HepG2 (cell line): ENCODE results near the gene COL25A1. TPM values are rescaled to one million over a fixed set of nuclear protein-coding genes. Genes with fewer than 3 reads are reported as not detected.

Experiments used
- ATAC-seq: fragments of 200-7000 bp; cut with Tn5 transposase; 3 replicates; pipeline ENCODE4 v1.9.1; 2020; ENCODE audit warnings: mild to moderate bottlenecking, moderate library complexity
- BruUV-seq: library from RNA; stranded (reverse); fragments of 400-500 nt; replicated peaks from 2 replicates; lab custom pipeline; 2021; lab: Mats Ljungman, UMichigan
- CTCF ChIA-PET: fragments of 300-600 bp; formaldehyde crosslinking; extraction: SDS; loops from one replicate; lab custom pipeline; 2021; ENCODE audit warnings: low total read pairs, inconsistent platforms, low intra/inter-chr PET ratio; lab: Yijun Ruan, JAX
- POLR2A ChIA-PET: fragments of 350-600 bp; sonication (Branson Sonifier 250); formaldehyde crosslinking; loops from one replicate; lab custom pipeline; 2020; ENCODE audit warnings: antibody characterized with exemption, inconsistent platforms; lab: Yijun Ruan, JAX
- DNase-seq: peaks from one replicate; pipeline ENCODE4 v3.0.0-alpha.2; 2015; ENCODE audit warnings: low spot score
- FAIRE-seq: peaks from 3 replicates; lab custom pipeline; 2011; peaks lifted over from hg19 to GRCh38; lab: Jason Lieb, UNC
- H2AFZ ChIP-seq: one replicate; pipeline ENCODE4 v1.6.1; 2011; ENCODE audit warnings: low read length, inconsistent platforms
- H3K27ac ChIP-seq: fragments of 300-600 bp; 3 replicates; pipeline ENCODE4 v1.8.0; 2011; ENCODE audit warnings: mixed run types, mild to moderate bottlenecking, mixed read lengths, low read length, inconsistent platforms; ENCODE audit not compliant: insufficient read depth; ENCODE audit errors: extremely low read length
- H3K27me3 ChIP-seq, 2 experiments: fragments of 200-600 bp in 1 of 2; 2 replicates in 1 of 2; 3 replicates in 1 of 2; pipeline versions ENCODE4 v1.6.0 to v1.8.0; 2011; ENCODE audit warnings: low read length in 2 of 2, mild to moderate bottlenecking in 2 of 2, moderate library complexity in 2 of 2, inconsistent platforms in 1 of 2; ENCODE audit not compliant: insufficient read depth in 2 of 2, control insufficient read depth in 1 of 2
- H3K36me3 ChIP-seq, 2 experiments: fragments of 200-600 bp in 1 of 2; replicated peaks in 1 of 2; 2 replicates in 1 of 2; 3 replicates in 1 of 2; pipeline versions ENCODE4 v1.5.1 to v1.8.0; 2011; ENCODE audit warnings: low read length in 2 of 2, inconsistent platforms in 1 of 2; ENCODE audit not compliant: insufficient read depth in 2 of 2, control insufficient read depth in 1 of 2
- H3K4me1 ChIP-seq: 2 replicates; pipeline ENCODE4 v1.5.1; 2012; ENCODE audit warnings: low read length, inconsistent platforms; ENCODE audit not compliant: insufficient read depth
- H3K4me2 ChIP-seq: 2 replicates; pipeline ENCODE4 v1.6.0; 2011; ENCODE audit warnings: low read depth, low read length, inconsistent platforms
- H3K4me3 ChIP-seq, 3 experiments: fragments of 200-600 bp in 1 of 3; sonication (generic), shearing (Covaris generic) in 1 of 3; replicated peaks in 1 of 3; 2 replicates each; pipeline ENCODE4 v1.5.1; 2011 to 2016; ENCODE audit warnings: low read length in 3 of 3, inconsistent platforms in 2 of 3, low read depth in 2 of 3, mild to moderate bottlenecking in 2 of 3, control low read depth in 1 of 3, mixed read lengths in 1 of 3; ENCODE audit not compliant: insufficient read depth in 1 of 3
- H3K79me2 ChIP-seq: one replicate; pipeline ENCODE4 v1.6.1; 2011; ENCODE audit warnings: low read length, inconsistent platforms; ENCODE audit not compliant: insufficient read depth
- H3K9ac ChIP-seq: 2 replicates; pipeline ENCODE4 v1.6.0; 2011; ENCODE audit warnings: mild to moderate bottlenecking, low read depth, low read length, inconsistent platforms; ENCODE audit not compliant: insufficient read depth
- H3K9me3 ChIP-seq: 2 replicates; pipeline ENCODE4 v1.5.1; 2012; ENCODE audit warnings: mild to moderate bottlenecking, low read length
- H4K20me1 ChIP-seq: 2 replicates; pipeline ENCODE4 v1.6.0; 2011; ENCODE audit warnings: inconsistent platforms, mild to moderate bottlenecking, low read length, moderate library complexity; ENCODE audit not compliant: insufficient read depth
- ATRX ChIP-seq: sonication (generic); formaldehyde crosslinking; IDR thresholded peaks from 2 replicates; pipeline ENCODE4 v1.4.0; 2020; ENCODE audit warnings: missing genetic modification reagents, borderline replicate concordance
- CENPX ChIP-seq: sonication (generic); formaldehyde crosslinking; IDR thresholded peaks from 2 replicates; pipeline ENCODE4 v1.9.0; 2021; ENCODE audit warnings: mild to moderate bottlenecking, missing genetic modification reagents, moderate library complexity
- CREM ChIP-seq, 2 experiments: sonication (generic) in 1 of 2; formaldehyde crosslinking in 1 of 2; IDR thresholded peaks; 2 replicates each; pipeline versions ENCODE4 v1.4.0 to v1.6.1; 2016 to 2020; ENCODE audit warnings: antibody characterized with exemption in 1 of 2, mild to moderate bottlenecking in 1 of 2, missing genetic modification reagents in 1 of 2
- FOXO4 ChIP-seq: sonication (generic); formaldehyde crosslinking; conservative IDR thresholded peaks from 2 replicates; pipeline ENCODE4 v1.8.1; 2023; ENCODE audit warnings: missing genetic modification reagents
- FOXP1 ChIP-seq, 2 experiments: fragments of 450-650 bp in 1 of 2; IDR thresholded peaks; 2 replicates each; pipeline ENCODE4 v1.6.1; 2017 to 2018; ENCODE audit warnings: antibody characterized with exemption in 1 of 2
- GABPA ChIP-seq, 2 experiments: IDR thresholded peaks; 2 replicates each; pipeline ENCODE4 v1.6.1; 2011 to 2016; ENCODE audit warnings: low read depth in 2 of 2, low read length in 1 of 2, missing biosample characterization in 1 of 2, missing genetic modification characterization in 1 of 2
- GZF1 ChIP-seq: sonication (generic); formaldehyde crosslinking; IDR thresholded peaks from 2 replicates; pipeline ENCODE4 v1.5.1; 2020; ENCODE audit warnings: mild to moderate bottlenecking, missing genetic modification reagents
- MTA3 ChIP-seq: sonication (generic); formaldehyde crosslinking; IDR thresholded peaks from 2 replicates; pipeline ENCODE4 v1.4.0; 2020; ENCODE audit warnings: missing genetic modification reagents
- MXD4 ChIP-seq: IDR thresholded peaks from 2 replicates; pipeline ENCODE4 v1.6.1; 2016; ENCODE audit warnings: mild to moderate bottlenecking, missing biosample characterization, missing genetic modification reagents
- NPAS2 ChIP-seq: sonication (generic); formaldehyde crosslinking; IDR thresholded peaks from 2 replicates; pipeline ENCODE4 v1.8.0; 2022; ENCODE audit warnings: mild to moderate bottlenecking, missing genetic modification reagents, borderline replicate concordance
- PHF5A ChIP-seq: IDR thresholded peaks from one replicate; pipeline ENCODE4 v1.6.1; 2018; ENCODE audit warnings: low read depth, missing genetic modification reagents; ENCODE audit not compliant: unreplicated experiment
- PHF8 ChIP-seq: sonication (generic); formaldehyde crosslinking; IDR thresholded peaks from 2 replicates; pipeline ENCODE4 v1.5.0; 2020; ENCODE audit warnings: missing genetic modification reagents
- PRMT3 ChIP-seq: sonication (generic); formaldehyde crosslinking; IDR thresholded peaks from 2 replicates; pipeline ENCODE4 v1.8.1; 2022; ENCODE audit warnings: low read depth, mild to moderate bottlenecking, moderate library complexity, missing genetic modification reagents, borderline replicate concordance
- REXO4 ChIP-seq: sonication (generic); formaldehyde crosslinking; IDR thresholded peaks from 2 replicates; pipeline ENCODE4 v1.8.0; 2022; ENCODE audit warnings: missing genetic modification reagents, mild to moderate bottlenecking, borderline replicate concordance
- RXRB ChIP-seq: IDR thresholded peaks from 2 replicates; pipeline ENCODE4 v1.6.1; 2016; ENCODE audit warnings: borderline replicate concordance, missing genetic modification reagents, missing compliant biosample characterization
- THYN1 ChIP-seq: sonication (generic); formaldehyde crosslinking; IDR thresholded peaks from 2 replicates; pipeline ENCODE4 v1.8.1; 2023; ENCODE audit warnings: low read depth, mild to moderate bottlenecking, moderate library complexity, missing genetic modification reagents, borderline replicate concordance
- ZNF24 ChIP-seq: fragments of 450-650 bp; IDR thresholded peaks from 2 replicates; pipeline ENCODE4 v1.6.1; 2017; ENCODE audit warnings: antibody characterized with exemption, mild to moderate bottlenecking
- ZNF335 ChIP-seq: sonication (generic); formaldehyde crosslinking; IDR thresholded peaks from 2 replicates; pipeline ENCODE4 v1.4.0; 2020; ENCODE audit warnings: missing genetic modification reagents
- ZNF615 ChIP-seq: sonication (generic); formaldehyde crosslinking; IDR thresholded peaks from 2 replicates; pipeline ENCODE4 v1.5.0; 2020; ENCODE audit warnings: mild to moderate bottlenecking, missing genetic modification reagents, borderline replicate concordance
- WGBS: methylation state at CpG from one replicate; pipeline ENCODE4 v1.1.6; 2017; ENCODE audit warnings: low lambda C conversion rate; 5-methylcytosine and 5-hydroxymethylcytosine counted together
- in situ Hi-C: cut with HindIII; loops from 2 replicates; pipeline ENCODE4 v1.10.0; 2017; ENCODE audit warnings: low pct_unique_long_range_greater_than_20kb; ENCODE audit not compliant: extremely low pct_ligation_motif_present
- intact Hi-C: fragments of 100-400 bp; cut with micrococcal nuclease; formaldehyde crosslinking; loops from one replicate; pipeline ENCODE4 v1.10.0; 2022; ENCODE audit not compliant: unreplicated experiment
- polyA plus RNA-seq, 8 experiments: library from polyadenylated mRNA; depleted of rRNA in 3 of 8; stranded (reverse) in 7 of 8; unstranded in 1 of 8; fragments of >200 nt; fragmentation: Illumina TruSeq in 4 of 8; extraction: Trizol in 4 of 8; gene quantifications; 2 replicates each; pipeline versions ENCODE4 v1.2.1 to v1.2.3, GENCODE V29; 2011 to 2016; ENCODE audit warnings: low read depth in 4 of 8, missing spikeins in 1 of 8, mixed read lengths in 1 of 8; ENCODE audit not compliant: insufficient read depth in 1 of 8
- total RNA-seq, 5 experiments: library from RNA; depleted of rRNA; stranded (reverse); fragments of >200 nt; fragmentation: Illumina TruSeq; extraction: Trizol; gene quantifications; 2 replicates each; pipeline ENCODE4 v1.2.3, GENCODE V29; 2016; ENCODE audit warnings: low read depth in 1 of 5
- TF ChIP-seq, protein P1 (sequence below): sonication (generic); formaldehyde crosslinking; IDR thresholded peaks from 2 replicates; pipeline ENCODE4 v1.5.1; 2020; ENCODE audit warnings: missing genetic modification reagents, mild to moderate bottlenecking, borderline replicate concordance

Gene COL25A1
- total and polyA plus RNA-seq, 2 of the 13 experiments (the other 11 are each of a cell fraction or from before 2014, with no cell fraction given) = not detected

DNA sequence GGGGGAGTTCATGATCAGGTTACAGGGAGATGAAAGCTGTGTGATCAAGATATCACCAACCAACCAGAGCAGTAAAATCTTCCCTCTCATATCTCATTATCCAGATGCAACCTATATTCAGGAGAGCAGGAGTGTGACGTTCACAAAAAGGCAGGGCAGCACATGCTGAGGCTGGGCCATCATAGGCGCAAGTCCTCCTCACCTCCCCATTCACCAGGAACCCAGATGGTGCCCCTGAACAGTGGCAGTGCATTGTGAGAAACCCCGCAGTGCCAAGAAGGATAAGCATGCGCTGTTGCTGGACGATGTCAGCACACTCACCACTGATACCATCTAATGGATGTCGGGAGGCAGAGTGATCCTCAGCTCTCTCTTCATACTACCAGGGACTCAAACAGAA, 170.9 kb downstream of the COL25A1 start:
- TF ChIP-seq PHF5A (CRISPR knock-in tag) = no peak
- TF ChIP-seq ZNF615 (CRISPR knock-in tag) = no peak
- no peak for TF ChIP-seq FOXP1 (IDR thresholded peaks at IDR 0.05)
- TF ChIP-seq FOXP1 (CRISPR knock-in tag; IDR thresholded peaks at IDR 0.05) = no peak
- no peak for TF ChIP-seq PRMT3 (CRISPR knock-in tag)
- TF ChIP-seq ZNF24 = no peak
- TF ChIP-seq RXRB = no peak
- TF ChIP-seq, protein P1, sequence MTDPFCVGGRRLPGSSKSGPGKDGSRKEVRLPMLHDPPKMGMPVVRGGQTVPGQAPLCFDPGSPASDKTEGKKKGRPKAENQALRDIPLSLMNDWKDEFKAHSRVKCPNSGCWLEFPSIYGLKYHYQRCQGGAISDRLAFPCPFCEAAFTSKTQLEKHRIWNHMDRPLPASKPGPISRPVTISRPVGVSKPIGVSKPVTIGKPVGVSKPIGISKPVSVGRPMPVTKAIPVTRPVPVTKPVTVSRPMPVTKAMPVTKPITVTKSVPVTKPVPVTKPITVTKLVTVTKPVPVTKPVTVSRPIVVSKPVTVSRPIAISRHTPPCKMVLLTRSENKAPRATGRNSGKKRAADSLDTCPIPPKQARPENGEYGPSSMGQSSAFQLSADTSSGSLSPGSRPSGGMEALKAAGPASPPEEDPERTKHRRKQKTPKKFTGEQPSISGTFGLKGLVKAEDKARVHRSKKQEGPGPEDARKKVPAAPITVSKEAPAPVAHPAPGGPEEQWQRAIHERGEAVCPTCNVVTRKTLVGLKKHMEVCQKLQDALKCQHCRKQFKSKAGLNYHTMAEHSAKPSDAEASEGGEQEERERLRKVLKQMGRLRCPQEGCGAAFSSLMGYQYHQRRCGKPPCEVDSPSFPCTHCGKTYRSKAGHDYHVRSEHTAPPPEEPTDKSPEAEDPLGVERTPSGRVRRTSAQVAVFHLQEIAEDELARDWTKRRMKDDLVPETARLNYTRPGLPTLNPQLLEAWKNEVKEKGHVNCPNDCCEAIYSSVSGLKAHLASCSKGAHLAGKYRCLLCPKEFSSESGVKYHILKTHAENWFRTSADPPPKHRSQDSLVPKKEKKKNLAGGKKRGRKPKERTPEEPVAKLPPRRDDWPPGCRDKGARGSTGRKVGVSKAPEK (CRISPR knock-in tag) = no peak
- no peak for TF ChIP-seq PHF8 (CRISPR knock-in tag)
- TF ChIP-seq FOXO4 (CRISPR knock-in tag) = no peak
- no peak for TF ChIP-seq CENPX (CRISPR knock-in tag)
- no peak for TF ChIP-seq GABPA (IDR thresholded peaks at IDR 0.05; ENCODE audit: low read depth, low read length)
- TF ChIP-seq GABPA (CRISPR knock-in tag; IDR thresholded peaks at IDR 0.05; ENCODE audit: low read depth) = no peak
- no peak for TF ChIP-seq MXD4 (CRISPR knock-in tag)
- TF ChIP-seq REXO4 (CRISPR knock-in tag) = no peak
- no peak for TF ChIP-seq MTA3 (CRISPR knock-in tag)
- TF ChIP-seq NPAS2 (CRISPR knock-in tag) = no peak
- TF ChIP-seq CREM (IDR thresholded peaks at IDR 0.05) = no peak
- no peak for TF ChIP-seq CREM (CRISPR knock-in tag; IDR thresholded peaks at IDR 0.05)
- no peak for TF ChIP-seq GZF1 (CRISPR knock-in tag)
- no peak for TF ChIP-seq ZNF335
- TF ChIP-seq ATRX (CRISPR knock-in tag) = no peak
- no peak for TF ChIP-seq THYN1 (CRISPR knock-in tag)
- WGBS = 30% methylated on average over 6 of the region's 6 CpGs

More for the DNA sequence above, 170.9 kb downstream of the COL25A1 start:
- no peak overlapping the region for H3K4me2 ChIP-seq
- H4K20me1 ChIP-seq = no peaks in the 10 kb centered on the region
- FAIRE-seq (no peak), DNase-seq (no peak), ATAC-seq (no peak)
- H3K27me3 ChIP-seq = no peaks in the 10 kb centered on the region
- intact Hi-C loops = no loop called here
- in situ Hi-C loops = no loop called here
- no peaks in the 10 kb centered on the region for H3K36me3 ChIP-seq
- ChIA-PET CTCF (no interaction called here), POLR2A (no interaction called here)
- no TSS peak for BruUV-seq
- no peaks in the 10 kb centered on the region for H3K9me3 ChIP-seq
- no peaks in the 10 kb centered on the region for H3K4me1 ChIP-seq
- H2AFZ ChIP-seq = no peak overlapping the region
- H3K4me3 ChIP-seq = no peak overlapping the region
- H3K9ac ChIP-seq = no peak overlapping the region
- H3K79me2 ChIP-seq = no peaks in the 10 kb centered on the region
- H3K27ac ChIP-seq = no peak overlapping the region
